ENCODE results near the gene POLR1H.
"Not testable (repeated sequence)": the region's sequence is repeated elsewhere in the genome, so short reads cannot be mapped to it uniquely, and the experiment has no call there.

POLR1H gene

GRCh38 chr6:30061092-30061857 lies at the start of gene POLR1H:
Gene POLR1H, plus strand, starts transcription at chr6:30061265. Its CDS starts 260 bp downstream, at chr6:30061525.
- H3K4me3 ChIP-seq (ENCODE audit: low read depth, low read length) = peak within 1 kb of the TSS; percentile 90
- peak; percentile 74; the same call in 1 of the 2 replicates for TF ChIP-seq MYC (IDR thresholded peaks at IDR 0.05; ENCODE audit: low read depth, low read length)
- TF ChIP-seq, protein P1, sequence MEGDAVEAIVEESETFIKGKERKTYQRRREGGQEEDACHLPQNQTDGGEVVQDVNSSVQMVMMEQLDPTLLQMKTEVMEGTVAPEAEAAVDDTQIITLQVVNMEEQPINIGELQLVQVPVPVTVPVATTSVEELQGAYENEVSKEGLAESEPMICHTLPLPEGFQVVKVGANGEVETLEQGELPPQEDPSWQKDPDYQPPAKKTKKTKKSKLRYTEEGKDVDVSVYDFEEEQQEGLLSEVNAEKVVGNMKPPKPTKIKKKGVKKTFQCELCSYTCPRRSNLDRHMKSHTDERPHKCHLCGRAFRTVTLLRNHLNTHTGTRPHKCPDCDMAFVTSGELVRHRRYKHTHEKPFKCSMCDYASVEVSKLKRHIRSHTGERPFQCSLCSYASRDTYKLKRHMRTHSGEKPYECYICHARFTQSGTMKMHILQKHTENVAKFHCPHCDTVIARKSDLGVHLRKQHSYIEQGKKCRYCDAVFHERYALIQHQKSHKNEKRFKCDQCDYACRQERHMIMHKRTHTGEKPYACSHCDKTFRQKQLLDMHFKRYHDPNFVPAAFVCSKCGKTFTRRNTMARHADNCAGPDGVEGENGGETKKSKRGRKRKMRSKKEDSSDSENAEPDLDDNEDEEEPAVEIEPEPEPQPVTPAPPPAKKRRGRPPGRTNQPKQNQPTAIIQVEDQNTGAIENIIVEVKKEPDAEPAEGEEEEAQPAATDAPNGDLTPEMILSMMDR (IDR thresholded peaks at IDR 0.05; ENCODE audit: low read depth, low read length) = no peak
- TF ChIP-seq POLR2A (IDR thresholded peaks at IDR 0.05; ENCODE audit: extremely low read depth, insufficient read length) = peak; percentile 89
- peak; percentile 24 for TF ChIP-seq MAX (IDR thresholded peaks at IDR 0.05; ENCODE audit: low read depth, low read length)
- peak; percentile 98 for DNase-seq (ENCODE audit: low read depth)

DNA sequence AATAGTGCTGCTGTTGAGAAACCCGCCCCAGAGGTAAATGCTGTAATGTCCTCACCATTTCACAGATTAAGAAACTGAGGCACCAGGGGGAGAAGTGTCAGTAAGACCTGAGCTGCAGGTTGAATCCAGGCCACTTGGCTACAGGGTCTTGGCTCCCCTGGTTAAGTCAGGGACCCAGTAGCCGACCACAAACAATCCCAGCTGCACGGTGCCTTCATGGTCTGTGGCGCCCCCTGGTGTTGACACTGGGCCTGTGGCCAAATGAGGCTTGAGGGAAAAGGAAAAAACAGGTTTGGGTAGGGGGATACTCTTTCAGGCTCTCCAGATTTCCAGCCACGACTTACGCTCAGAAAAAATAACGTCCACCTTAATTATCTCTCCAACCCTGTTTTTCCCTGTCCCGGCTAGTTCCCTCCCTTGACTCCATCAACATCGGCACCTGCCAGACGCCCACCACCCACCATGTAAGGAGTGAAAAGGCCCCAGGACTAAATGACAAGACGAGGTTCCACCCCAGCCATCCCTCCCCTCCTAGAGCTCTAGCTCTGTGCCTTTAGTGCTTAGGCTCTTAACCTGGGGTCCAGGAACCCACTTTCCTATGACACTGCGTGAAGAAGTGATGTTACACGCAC lies 47.7 kb upstream of the POLR1H start:
- peak; percentile 37 for DNase-seq (ENCODE audit: low read depth)
- TF ChIP-seq MYC (IDR thresholded peaks at IDR 0.05; ENCODE audit: low read depth, low read length) = no peak
- TF ChIP-seq, protein P1 (IDR thresholded peaks at IDR 0.05; ENCODE audit: low read depth, low read length) = peak; percentile 81
- H3K4me3 ChIP-seq (ENCODE audit: low read depth, low read length) = no peak overlapping the region

- TF ChIP-seq POLR2A (IDR thresholded peaks at IDR 0.05; ENCODE audit: extremely low read depth, insufficient read length) (no peak), MYC (IDR thresholded peaks at IDR 0.05; ENCODE audit: low read depth, low read length) (no peak), MAX (IDR thresholded peaks at IDR 0.05; ENCODE audit: low read depth, low read length) (no peak)
- TF ChIP-seq, protein P1 (IDR thresholded peaks at IDR 0.05; ENCODE audit: low read depth, low read length) = no peak
- no peak for DNase-seq (ENCODE audit: low read depth)
- no peak overlapping the region for H3K4me3 ChIP-seq (ENCODE audit: low read depth, low read length)
These were observed 41.2 kb upstream of the POLR1H start for GRCh38 chr6:30019819-30020218.

DNA sequence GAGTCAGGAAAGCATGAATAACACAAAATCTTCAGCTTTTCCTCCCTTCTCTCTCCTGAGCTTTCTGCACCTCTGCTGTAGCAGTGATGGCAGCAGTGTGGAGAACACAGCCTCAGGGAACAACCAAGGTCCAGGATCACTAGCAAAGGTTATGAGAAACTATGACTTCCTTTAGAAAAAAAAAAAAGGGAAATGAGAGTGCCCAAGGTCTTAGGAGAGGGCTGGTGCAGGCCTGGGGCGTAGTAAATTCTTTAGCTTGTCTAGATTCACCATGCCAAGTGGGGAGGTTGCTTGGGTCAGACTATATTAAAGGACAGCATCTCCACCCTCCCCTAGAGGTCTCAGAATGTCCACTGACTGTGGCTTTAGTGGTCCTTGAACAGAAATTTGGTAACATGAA lies 40.4 kb upstream of the POLR1H start:
- TF ChIP-seq MYC (IDR thresholded peaks at IDR 0.05; ENCODE audit: low read depth, low read length) = no peak
- DNase-seq (ENCODE audit: low read depth) = no peak
- no peak overlapping the region for H3K4me3 ChIP-seq (ENCODE audit: low read depth, low read length)

GRCh38 chr6:30022189-30022588 lies 38.9 kb upstream of the POLR1H start:
- TF ChIP-seq MAX (IDR thresholded peaks at IDR 0.05; ENCODE audit: low read depth, low read length) = no peak
- TF ChIP-seq MYC (IDR thresholded peaks at IDR 0.05; ENCODE audit: low read depth, low read length) = no peak
- TF ChIP-seq POLR2A (IDR thresholded peaks at IDR 0.05; ENCODE audit: extremely low read depth, insufficient read length) = no peak
- TF ChIP-seq, protein P1 (IDR thresholded peaks at IDR 0.05; ENCODE audit: low read depth, low read length) = no peak
- no peak for DNase-seq (ENCODE audit: low read depth)
- H3K4me3 ChIP-seq (ENCODE audit: low read depth, low read length) = no peak overlapping the region

DNA sequence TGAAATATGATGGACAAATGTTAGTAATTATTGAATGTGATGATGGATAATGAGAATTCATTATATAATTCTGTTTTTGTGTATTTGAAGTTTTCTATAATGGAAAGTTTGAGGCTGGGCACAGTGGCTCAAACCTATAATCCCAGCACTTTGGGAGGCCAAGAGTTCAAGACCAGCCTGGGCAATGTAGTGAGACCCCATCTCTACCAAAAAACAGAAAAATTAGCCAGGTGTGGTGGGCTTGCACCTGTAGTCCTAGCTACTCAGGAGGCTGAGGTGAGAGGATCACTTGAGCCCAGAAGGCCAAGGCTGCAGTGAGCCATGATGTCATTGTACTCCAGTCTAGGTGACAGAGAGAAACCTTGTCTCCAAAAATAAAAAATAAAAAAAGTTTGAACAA lies 38.4 kb upstream of the POLR1H start:
- not testable (repeated sequence) for H3K4me3 ChIP-seq (ENCODE audit: low read depth, low read length); DNase-seq (ENCODE audit: low read depth)

DNA sequence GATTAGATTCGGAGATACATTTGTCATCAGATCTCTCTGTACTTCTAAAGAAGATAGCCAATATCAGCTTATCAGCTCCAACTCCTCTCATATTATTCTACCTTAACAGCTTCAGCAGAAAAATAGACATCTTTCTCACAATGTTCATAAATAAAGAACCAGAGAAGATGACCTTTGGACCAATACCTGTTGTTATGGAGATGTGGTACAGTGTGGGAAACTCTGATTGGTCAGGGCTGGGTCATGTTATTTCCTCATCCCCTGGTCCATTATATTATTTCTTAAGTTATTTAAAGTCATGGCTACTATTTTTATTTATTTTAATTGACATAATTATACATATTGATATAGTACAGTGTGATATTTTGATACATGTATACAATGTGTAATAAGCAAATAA lies 35.9 kb upstream of the POLR1H start:
- no peak for TF ChIP-seq MAX (IDR thresholded peaks at IDR 0.05; ENCODE audit: low read depth, low read length)
- TF ChIP-seq, protein P1 (IDR thresholded peaks at IDR 0.05; ENCODE audit: low read depth, low read length) = no peak
- no peak for TF ChIP-seq POLR2A (IDR thresholded peaks at IDR 0.05; ENCODE audit: extremely low read depth, insufficient read length)
- TF ChIP-seq MYC (IDR thresholded peaks at IDR 0.05; ENCODE audit: low read depth, low read length) = no peak
- H3K4me3 ChIP-seq (ENCODE audit: low read depth, low read length) = no peak overlapping the region
- DNase-seq (ENCODE audit: low read depth) = no peak

Measured in NB4 (cell line).